SK-N-SH (cell line): ENCODE data around the gene FEM1C. TPM values are rescaled to one million over a fixed set of nuclear protein-coding genes. Genes with fewer than 3 reads are reported as not detected.
A peak's percentile ranks its signal among the peaks of the same experiment; 100 is the strongest.

ENCODE experiments used
- CTCF ChIA-PET: fragments of 300-600, 350-600 bp; formaldehyde crosslinking; extraction: SDS; loops from one replicate; lab custom pipeline; 2021; lab: Yijun Ruan, JAX
- POLR2A ChIA-PET: fragments of 350-600 bp; sonication (Branson Sonifier 250); formaldehyde crosslinking; extraction: SDS; loops from one replicate; lab custom pipeline; 2020; ENCODE audit warnings: antibody characterized with exemption, inconsistent platforms; lab: Yijun Ruan, JAX
- DNase-seq: peaks from one replicate; pipeline ENCODE4 v3.0.0; 2012
- H2AFZ ChIP-seq: fragments of 200-600 bp; sonication (generic); 2 replicates; pipeline ENCODE4 v1.8.1; 2016; ENCODE audit warnings: antibody characterized with exemption, mild to moderate bottlenecking, low read depth
- H3F3A ChIP-seq: fragments of 200-600 bp; sonication (generic); replicated peaks from 2 replicates; pipeline ENCODE3; 2016; ENCODE audit warnings: antibody characterized with exemption, mild to moderate bottlenecking; ENCODE audit not compliant: insufficient read depth
- H3K27ac ChIP-seq, 2 experiments: fragments of 200-500 bp in 1 of 2; fragments of 200-600 bp in 1 of 2; sonication (Bioruptor generic) in 1 of 2; sonication (generic), shearing (Covaris generic) in 1 of 2; 2 replicates each; pipeline versions ENCODE4 v1.5.1 to v1.6.1; 2014 to 2016; ENCODE audit warnings: low read depth in 2 of 2, inconsistent platforms in 1 of 2, low read length in 1 of 2, mild to moderate bottlenecking in 1 of 2, mixed read lengths in 1 of 2
- H3K27me3 ChIP-seq: fragments of 200-600 bp; sonication (generic), shearing (Covaris generic); 2 replicates; pipeline ENCODE4 v1.6.1; 2016; ENCODE audit warnings: mixed run types; ENCODE audit not compliant: insufficient read depth
- H3K36me3 ChIP-seq, 2 experiments: fragments of 200-500 bp in 1 of 2; fragments of 200-600 bp in 1 of 2; sonication (Bioruptor generic) in 1 of 2; sonication (generic) in 1 of 2; replicated peaks in 1 of 2; 2 replicates each; pipeline versions ENCODE3 to v1.5.1; 2014 to 2016; ENCODE audit warnings: low read length in 1 of 2, mild to moderate bottlenecking in 1 of 2; ENCODE audit not compliant: insufficient read depth in 2 of 2, control insufficient read depth in 1 of 2
- H3K4me1 ChIP-seq, 2 experiments: fragments of 200-500 bp in 1 of 2; fragments of 200-600 bp in 1 of 2; sonication (Bioruptor generic) in 1 of 2; sonication (generic), shearing (Covaris generic) in 1 of 2; 2 replicates each; pipeline versions ENCODE4 v1.5.1 to v1.6.1; 2014 to 2016; ENCODE audit warnings: low read depth in 1 of 2, low read length in 1 of 2, mixed run types in 1 of 2; ENCODE audit not compliant: insufficient read depth in 2 of 2, control insufficient read depth in 1 of 2
- H3K4me2 ChIP-seq: fragments of 200-600 bp; sonication (generic), shearing (Covaris generic); 2 replicates; pipeline ENCODE4 v1.6.1; 2017; ENCODE audit warnings: mixed run types
- H3K4me3 ChIP-seq, 2 experiments: fragments of 200-500 bp in 1 of 2; fragments of 200-600 bp in 1 of 2; sonication (Bioruptor generic) in 1 of 2; sonication (generic), shearing (Covaris generic) in 1 of 2; 2 replicates each; pipeline versions ENCODE4 v1.5.1 to v1.8.1; 2014 to 2016; ENCODE audit warnings: low read depth in 2 of 2, inconsistent platforms in 1 of 2, low read length in 1 of 2, mild to moderate bottlenecking in 1 of 2, mixed read lengths in 1 of 2, moderate library complexity in 1 of 2
- H3K79me2 ChIP-seq: fragments of 200-600 bp; sonication (generic); 2 replicates; pipeline ENCODE4 v1.8.1; 2017; ENCODE audit warnings: mild to moderate bottlenecking; ENCODE audit not compliant: insufficient read depth
- H3K9ac ChIP-seq: fragments of 200-600 bp; sonication (generic); 2 replicates; pipeline ENCODE4 v1.6.1; 2017; ENCODE audit warnings: mixed run types
- H3K9me2 ChIP-seq: fragments of 200-600 bp; sonication (generic); 2 replicates; pipeline ENCODE4 v1.6.1; 2017; ENCODE audit warnings: mixed run types
- H3K9me3 ChIP-seq: fragments of 200-600 bp; sonication (generic); 2 replicates; pipeline ENCODE4 v1.6.1; 2017; ENCODE audit warnings: mixed run types, mild to moderate bottlenecking, moderate library complexity
- H4K20me1 ChIP-seq: fragments of 200-600 bp; sonication (generic); 2 replicates; pipeline ENCODE4 v1.6.1; 2017; ENCODE audit warnings: mild to moderate bottlenecking, mixed run types; ENCODE audit not compliant: insufficient read depth
- CHD2 ChIP-seq: fragments of 150-350 bp; IDR thresholded peaks from 2 replicates; pipeline ENCODE4 v1.6.1; 2018; ENCODE audit warnings: low read length; ENCODE audit not compliant: partially characterized antibody
- FOSL2 ChIP-seq: IDR thresholded peaks from 2 replicates; pipeline ENCODE4 v1.4.0; 2012; ENCODE audit warnings: low read depth, mild to moderate bottlenecking, moderate library complexity, borderline replicate concordance
- GABPA ChIP-seq: IDR thresholded peaks from 2 replicates; pipeline ENCODE4 v1.4.0; 2012; ENCODE audit warnings: low read depth, mild to moderate bottlenecking
- GATA2 ChIP-seq: sonication (generic); formaldehyde crosslinking; IDR thresholded peaks from 2 replicates; pipeline ENCODE4 v1.5.0; 2020; ENCODE audit warnings: mild to moderate bottlenecking, missing genetic modification reagents
- MEF2A ChIP-seq: IDR thresholded peaks from 2 replicates; pipeline ENCODE4 v1.4.0; 2012; ENCODE audit warnings: low read depth, borderline replicate concordance
- RCOR1 ChIP-seq: fragments of 150-350 bp; IDR thresholded peaks from 2 replicates; pipeline ENCODE4 v1.6.1; 2017; ENCODE audit warnings: antibody characterized with exemption, low read length
- SIN3A ChIP-seq: IDR thresholded peaks from 2 replicates; pipeline ENCODE4 v1.6.1; 2012; ENCODE audit warnings: low read depth, mild to moderate bottlenecking, low read length, moderate library complexity, borderline replicate concordance
- SMC3 ChIP-seq: IDR thresholded peaks from 2 replicates; pipeline ENCODE4 v1.6.1; 2012; ENCODE audit warnings: low read depth, low read length, improper control_type of control experiment
- WGBS: methylation state at CpG from one replicate; pipeline ENCODE4 v1.1.6; 2017; ENCODE audit warnings: low lambda C conversion rate; 5-methylcytosine and 5-hydroxymethylcytosine counted together
- polyA plus RNA-seq, 3 experiments: library from polyadenylated mRNA; depleted of rRNA; stranded (reverse); fragments of >200 nt; gene quantifications; 2 replicates each; pipeline ENCODE4 v1.2.3, GENCODE V29; 2012
- TF ChIP-seq, protein P1 (sequence below): IDR thresholded peaks from 2 replicates; pipeline ENCODE4 v1.4.0; 2012; ENCODE audit warnings: low read depth, borderline replicate concordance
- TF ChIP-seq, protein P2 (sequence below): fragments of 150-350 bp; IDR thresholded peaks from 2 replicates; pipeline ENCODE4 v1.6.1; 2017; ENCODE audit warnings: antibody characterized with exemption, low read length, low read depth, borderline replicate concordance
- TF ChIP-seq, protein P3 (sequence below): IDR thresholded peaks from 2 replicates; pipeline ENCODE4 v1.4.0; 2012; ENCODE audit warnings: low read depth
- TF ChIP-seq, protein P4 (sequence below): fragments of 200-600 bp; sonication (generic); IDR thresholded peaks from 2 replicates; pipeline ENCODE4 v1.6.1; 2017; ENCODE audit warnings: antibody characterized with exemption, mild to moderate bottlenecking, moderate library complexity
- TF ChIP-seq, protein P5 (sequence below): IDR thresholded peaks from 2 replicates; pipeline ENCODE4 v1.6.1; 2012; ENCODE audit warnings: mild to moderate bottlenecking, low read depth, low read length, moderate library complexity
- TF ChIP-seq, protein P6 (sequence below): IDR thresholded peaks from 2 replicates; pipeline ENCODE4; 2012
- TF ChIP-seq, protein P7 (sequence below): IDR thresholded peaks from 2 replicates; pipeline ENCODE4 v1.4.0; 2012; ENCODE audit warnings: low read depth, borderline replicate concordance

The FEM1C gene, protein sequence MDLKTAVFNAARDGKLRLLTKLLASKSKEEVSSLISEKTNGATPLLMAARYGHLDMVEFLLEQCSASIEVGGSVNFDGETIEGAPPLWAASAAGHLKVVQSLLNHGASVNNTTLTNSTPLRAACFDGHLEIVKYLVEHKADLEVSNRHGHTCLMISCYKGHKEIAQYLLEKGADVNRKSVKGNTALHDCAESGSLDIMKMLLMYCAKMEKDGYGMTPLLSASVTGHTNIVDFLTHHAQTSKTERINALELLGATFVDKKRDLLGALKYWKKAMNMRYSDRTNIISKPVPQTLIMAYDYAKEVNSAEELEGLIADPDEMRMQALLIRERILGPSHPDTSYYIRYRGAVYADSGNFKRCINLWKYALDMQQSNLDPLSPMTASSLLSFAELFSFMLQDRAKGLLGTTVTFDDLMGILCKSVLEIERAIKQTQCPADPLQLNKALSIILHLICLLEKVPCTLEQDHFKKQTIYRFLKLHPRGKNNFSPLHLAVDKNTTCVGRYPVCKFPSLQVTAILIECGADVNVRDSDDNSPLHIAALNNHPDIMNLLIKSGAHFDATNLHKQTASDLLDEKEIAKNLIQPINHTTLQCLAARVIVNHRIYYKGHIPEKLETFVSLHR
- 2.8 and 3.9 TPM in 2 replicates for polyA plus RNA-seq (2012; rRNA removed)
- polyA plus RNA-seq (2012; cell fraction: cytosol; rRNA removed): 3.6 and 4.3 TPM in 2 replicates
- 2.9 and 6.4 TPM in 2 replicates for polyA plus RNA-seq (2012; cell fraction: nucleus; rRNA removed)

DNA sequence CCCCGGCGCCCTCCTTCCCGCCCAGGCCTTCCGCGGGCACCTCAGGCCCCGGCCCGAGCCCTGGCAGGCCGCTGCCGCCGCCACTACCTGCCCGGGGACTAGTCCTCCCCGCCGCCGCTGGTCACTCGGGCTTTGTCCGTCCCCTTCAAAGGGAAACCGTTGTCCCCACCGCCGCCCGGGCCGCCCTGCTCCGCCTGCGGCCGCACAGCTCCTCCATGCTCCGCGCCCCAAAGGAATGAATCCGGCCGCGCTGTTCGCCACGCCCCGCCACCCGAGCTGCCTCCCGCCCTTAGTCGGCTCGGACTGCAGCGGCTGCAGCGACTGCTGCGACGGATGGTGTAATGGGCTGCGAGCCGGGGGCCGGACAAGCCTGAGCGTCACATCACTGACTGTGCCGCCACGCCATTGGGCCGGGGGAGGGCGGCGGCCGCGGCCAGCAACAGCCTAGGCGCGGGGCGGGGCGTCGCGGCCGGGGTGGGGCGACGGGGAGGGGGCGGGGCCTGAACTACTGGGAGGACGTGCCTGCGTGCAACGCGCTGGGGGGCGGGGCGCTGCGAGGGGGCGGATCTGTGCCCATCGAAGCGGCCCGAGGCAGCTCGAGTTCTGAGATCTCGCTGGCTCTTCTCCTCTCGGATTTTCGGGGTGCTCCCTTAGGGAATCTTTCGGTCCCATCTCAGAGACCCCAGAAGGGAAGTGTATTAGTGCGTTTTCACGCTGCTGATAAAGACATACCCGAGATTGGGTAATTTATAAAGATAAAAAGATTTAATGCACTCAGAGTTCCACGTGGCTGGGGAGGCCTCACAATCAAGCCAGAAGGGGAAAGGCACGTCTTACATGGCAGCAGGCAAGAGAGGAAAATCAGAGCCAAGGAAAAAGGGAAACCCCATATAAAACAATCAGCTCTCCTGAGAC is at the start of gene FEM1C:
TSS of gene FEM1C (minus strand) at position 340 of the 915 bp plus-strand sequence. CDS start 1,282 bp downstream, outside the sequence.
- Histone ChIP-seq H3K4me1 (peaks cover 0 to 11% of the 10 kb centered on the region in 2 experiments; a peak in 2 of 4 replicates), H3K4me2 (peak within 1 kb of the TSS; percentile 87), H3K27ac (peak within 1 kb of the TSS; percentile 95 to 96), H3F3A (no peaks in the 10 kb centered on the region), H3K36me3 (peaks cover 29% of the 10 kb centered on the region in 2 experiments), H3K9ac (peak within 1 kb of the TSS; percentile 99), H3K79me2 (peaks cover 47% of the 10 kb centered on the region), H3K9me3 (peaks cover 10% of the 10 kb centered on the region), H3K27me3 (no peaks in the 10 kb centered on the region), H3K9me2 (no peaks in the 10 kb centered on the region), H4K20me1 (peaks cover 41% of the 10 kb centered on the region), H2AFZ (peak within 1 kb of the TSS; percentile 92), H3K4me3 (peak within 1 kb of the TSS; percentile 89 to 97)
- CTCF ChIA-PET: interaction anchor here (0.9 to 3.5 kb wide), 8 partner anchors 9 to 249 kb away, joined by 3 to 9 read pairs (median 3); no protein-coding TSS in a partner anchor
- peak; percentile 97 for DNase-seq
- WGBS: 2% methylated on average over 33 of the region's 82 CpGs
- POLR2A ChIA-PET: interaction anchor here (0.6 to 2.0 kb wide), 4 partner anchors 37 to 454 kb away, joined by 3 to 9 read pairs (median 4); partner anchors contain the start of gene CCDC112
- TF ChIP-seq, protein P1, sequence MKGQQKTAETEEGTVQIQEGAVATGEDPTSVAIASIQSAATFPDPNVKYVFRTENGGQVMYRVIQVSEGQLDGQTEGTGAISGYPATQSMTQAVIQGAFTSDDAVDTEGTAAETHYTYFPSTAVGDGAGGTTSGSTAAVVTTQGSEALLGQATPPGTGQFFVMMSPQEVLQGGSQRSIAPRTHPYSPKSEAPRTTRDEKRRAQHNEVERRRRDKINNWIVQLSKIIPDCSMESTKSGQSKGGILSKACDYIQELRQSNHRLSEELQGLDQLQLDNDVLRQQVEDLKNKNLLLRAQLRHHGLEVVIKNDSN: 0 out of 2 replicates have a peak, but pooled peaks have one; percentile 22
- TF ChIP-seq MEF2A (no peak), SMC3 (no peak), SIN3A (peak; percentile 42; the same call in 1 of the 2 replicates), RCOR1 (0 out of 2 replicates have a peak, but pooled peaks have one; percentile 9), CHD2 (peak; percentile 21), FOSL2 (no peak; the same call in 1 of the 2 replicates), GABPA (peak; percentile 32; the same call in 1 of the 2 replicates), GATA2 (CRISPR knock-in tag) (no peak)
- TF ChIP-seq, protein P2, sequence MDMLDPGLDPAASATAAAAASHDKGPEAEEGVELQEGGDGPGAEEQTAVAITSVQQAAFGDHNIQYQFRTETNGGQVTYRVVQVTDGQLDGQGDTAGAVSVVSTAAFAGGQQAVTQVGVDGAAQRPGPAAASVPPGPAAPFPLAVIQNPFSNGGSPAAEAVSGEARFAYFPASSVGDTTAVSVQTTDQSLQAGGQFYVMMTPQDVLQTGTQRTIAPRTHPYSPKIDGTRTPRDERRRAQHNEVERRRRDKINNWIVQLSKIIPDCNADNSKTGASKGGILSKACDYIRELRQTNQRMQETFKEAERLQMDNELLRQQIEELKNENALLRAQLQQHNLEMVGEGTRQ: no peak
- TF ChIP-seq, protein P3, sequence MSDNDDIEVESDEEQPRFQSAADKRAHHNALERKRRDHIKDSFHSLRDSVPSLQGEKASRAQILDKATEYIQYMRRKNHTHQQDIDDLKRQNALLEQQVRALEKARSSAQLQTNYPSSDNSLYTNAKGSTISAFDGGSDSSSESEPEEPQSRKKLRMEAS: peak; percentile 68
- TF ChIP-seq, protein P4, sequence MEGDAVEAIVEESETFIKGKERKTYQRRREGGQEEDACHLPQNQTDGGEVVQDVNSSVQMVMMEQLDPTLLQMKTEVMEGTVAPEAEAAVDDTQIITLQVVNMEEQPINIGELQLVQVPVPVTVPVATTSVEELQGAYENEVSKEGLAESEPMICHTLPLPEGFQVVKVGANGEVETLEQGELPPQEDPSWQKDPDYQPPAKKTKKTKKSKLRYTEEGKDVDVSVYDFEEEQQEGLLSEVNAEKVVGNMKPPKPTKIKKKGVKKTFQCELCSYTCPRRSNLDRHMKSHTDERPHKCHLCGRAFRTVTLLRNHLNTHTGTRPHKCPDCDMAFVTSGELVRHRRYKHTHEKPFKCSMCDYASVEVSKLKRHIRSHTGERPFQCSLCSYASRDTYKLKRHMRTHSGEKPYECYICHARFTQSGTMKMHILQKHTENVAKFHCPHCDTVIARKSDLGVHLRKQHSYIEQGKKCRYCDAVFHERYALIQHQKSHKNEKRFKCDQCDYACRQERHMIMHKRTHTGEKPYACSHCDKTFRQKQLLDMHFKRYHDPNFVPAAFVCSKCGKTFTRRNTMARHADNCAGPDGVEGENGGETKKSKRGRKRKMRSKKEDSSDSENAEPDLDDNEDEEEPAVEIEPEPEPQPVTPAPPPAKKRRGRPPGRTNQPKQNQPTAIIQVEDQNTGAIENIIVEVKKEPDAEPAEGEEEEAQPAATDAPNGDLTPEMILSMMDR: no peak
- TF ChIP-seq, protein P5, sequence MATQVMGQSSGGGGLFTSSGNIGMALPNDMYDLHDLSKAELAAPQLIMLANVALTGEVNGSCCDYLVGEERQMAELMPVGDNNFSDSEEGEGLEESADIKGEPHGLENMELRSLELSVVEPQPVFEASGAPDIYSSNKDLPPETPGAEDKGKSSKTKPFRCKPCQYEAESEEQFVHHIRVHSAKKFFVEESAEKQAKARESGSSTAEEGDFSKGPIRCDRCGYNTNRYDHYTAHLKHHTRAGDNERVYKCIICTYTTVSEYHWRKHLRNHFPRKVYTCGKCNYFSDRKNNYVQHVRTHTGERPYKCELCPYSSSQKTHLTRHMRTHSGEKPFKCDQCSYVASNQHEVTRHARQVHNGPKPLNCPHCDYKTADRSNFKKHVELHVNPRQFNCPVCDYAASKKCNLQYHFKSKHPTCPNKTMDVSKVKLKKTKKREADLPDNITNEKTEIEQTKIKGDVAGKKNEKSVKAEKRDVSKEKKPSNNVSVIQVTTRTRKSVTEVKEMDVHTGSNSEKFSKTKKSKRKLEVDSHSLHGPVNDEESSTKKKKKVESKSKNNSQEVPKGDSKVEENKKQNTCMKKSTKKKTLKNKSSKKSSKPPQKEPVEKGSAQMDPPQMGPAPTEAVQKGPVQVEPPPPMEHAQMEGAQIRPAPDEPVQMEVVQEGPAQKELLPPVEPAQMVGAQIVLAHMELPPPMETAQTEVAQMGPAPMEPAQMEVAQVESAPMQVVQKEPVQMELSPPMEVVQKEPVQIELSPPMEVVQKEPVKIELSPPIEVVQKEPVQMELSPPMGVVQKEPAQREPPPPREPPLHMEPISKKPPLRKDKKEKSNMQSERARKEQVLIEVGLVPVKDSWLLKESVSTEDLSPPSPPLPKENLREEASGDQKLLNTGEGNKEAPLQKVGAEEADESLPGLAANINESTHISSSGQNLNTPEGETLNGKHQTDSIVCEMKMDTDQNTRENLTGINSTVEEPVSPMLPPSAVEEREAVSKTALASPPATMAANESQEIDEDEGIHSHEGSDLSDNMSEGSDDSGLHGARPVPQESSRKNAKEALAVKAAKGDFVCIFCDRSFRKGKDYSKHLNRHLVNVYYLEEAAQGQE: 0 out of 2 replicates have a peak, but pooled peaks have one; percentile 36
- TF ChIP-seq, protein P6, sequence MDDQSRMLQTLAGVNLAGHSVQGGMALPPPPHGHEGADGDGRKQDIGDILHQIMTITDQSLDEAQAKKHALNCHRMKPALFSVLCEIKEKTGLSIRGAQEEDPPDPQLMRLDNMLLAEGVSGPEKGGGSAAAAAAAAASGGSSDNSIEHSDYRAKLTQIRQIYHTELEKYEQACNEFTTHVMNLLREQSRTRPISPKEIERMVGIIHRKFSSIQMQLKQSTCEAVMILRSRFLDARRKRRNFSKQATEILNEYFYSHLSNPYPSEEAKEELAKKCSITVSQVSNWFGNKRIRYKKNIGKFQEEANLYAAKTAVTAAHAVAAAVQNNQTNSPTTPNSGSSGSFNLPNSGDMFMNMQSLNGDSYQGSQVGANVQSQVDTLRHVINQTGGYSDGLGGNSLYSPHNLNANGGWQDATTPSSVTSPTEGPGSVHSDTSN: peak; percentile 46; the same call in 1 of the 2 replicates
- TF ChIP-seq, protein P7, sequence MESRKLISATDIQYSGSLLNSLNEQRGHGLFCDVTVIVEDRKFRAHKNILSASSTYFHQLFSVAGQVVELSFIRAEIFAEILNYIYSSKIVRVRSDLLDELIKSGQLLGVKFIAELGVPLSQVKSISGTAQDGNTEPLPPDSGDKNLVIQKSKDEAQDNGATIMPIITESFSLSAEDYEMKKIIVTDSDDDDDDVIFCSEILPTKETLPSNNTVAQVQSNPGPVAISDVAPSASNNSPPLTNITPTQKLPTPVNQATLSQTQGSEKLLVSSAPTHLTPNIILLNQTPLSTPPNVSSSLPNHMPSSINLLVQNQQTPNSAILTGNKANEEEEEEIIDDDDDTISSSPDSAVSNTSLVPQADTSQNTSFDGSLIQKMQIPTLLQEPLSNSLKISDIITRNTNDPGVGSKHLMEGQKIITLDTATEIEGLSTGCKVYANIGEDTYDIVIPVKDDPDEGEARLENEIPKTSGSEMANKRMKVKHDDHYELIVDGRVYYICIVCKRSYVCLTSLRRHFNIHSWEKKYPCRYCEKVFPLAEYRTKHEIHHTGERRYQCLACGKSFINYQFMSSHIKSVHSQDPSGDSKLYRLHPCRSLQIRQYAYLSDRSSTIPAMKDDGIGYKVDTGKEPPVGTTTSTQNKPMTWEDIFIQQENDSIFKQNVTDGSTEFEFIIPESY: no peak
